ENCODE results near the gene CD84.
"Not testable (repeated sequence)": the region's sequence is repeated elsewhere in the genome, so short reads cannot be mapped to it uniquely, and the experiment has no call there.

CD84 gene

GRCh38 chr1:160567858-160568682, 11.2 kb downstream of the CD84 start:
- DNase-seq = peak; percentile 56 to 74

GRCh38 chr1:160567341-160567740, 12.0 kb downstream of the CD84 start:
- DNase-seq = no peak

DNA sequence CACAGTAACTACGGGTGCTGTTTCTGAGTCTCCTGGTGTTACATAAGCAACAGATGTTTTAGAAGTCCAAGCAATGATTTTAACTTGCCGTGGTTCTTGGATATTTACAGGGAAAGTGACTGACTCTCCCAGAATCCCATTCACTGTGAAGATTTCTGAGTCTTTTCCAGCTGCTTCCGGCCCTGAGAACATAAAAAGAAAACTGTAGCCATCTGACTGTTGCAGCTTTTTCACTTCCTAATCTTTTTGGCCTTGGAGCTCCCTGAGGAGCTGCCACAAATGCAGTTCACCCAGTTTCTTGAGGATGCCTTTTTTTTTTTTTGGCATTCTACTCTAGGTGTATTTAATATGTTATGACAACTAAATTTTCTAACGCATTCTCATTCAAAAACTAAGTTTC, 13.7 kb downstream of the CD84 start:
- no peak for DNase-seq

DNA sequence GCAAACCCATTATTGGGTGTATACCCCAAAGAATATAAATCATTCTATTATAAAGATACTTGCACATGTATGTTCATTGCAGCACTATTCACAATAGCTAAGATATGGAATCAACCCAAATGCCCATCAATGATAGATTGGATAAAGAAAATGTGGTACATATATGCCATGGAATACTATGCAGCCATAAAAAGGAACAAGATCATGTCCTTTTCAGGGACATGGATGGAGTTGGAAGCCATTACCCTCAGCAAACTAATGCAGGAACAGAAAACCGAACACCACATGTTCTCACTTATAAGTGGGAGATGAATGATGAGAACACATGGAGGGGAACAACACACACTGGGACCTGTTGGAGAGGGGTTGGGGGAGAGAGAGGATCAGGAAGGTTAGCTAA, 16.1 kb downstream of the CD84 start:
- DNase-seq = not testable (repeated sequence)

GRCh38 chr1:160562745-160563144, 16.6 kb downstream of the CD84 start:
- DNase-seq = not testable (repeated sequence)

DNA sequence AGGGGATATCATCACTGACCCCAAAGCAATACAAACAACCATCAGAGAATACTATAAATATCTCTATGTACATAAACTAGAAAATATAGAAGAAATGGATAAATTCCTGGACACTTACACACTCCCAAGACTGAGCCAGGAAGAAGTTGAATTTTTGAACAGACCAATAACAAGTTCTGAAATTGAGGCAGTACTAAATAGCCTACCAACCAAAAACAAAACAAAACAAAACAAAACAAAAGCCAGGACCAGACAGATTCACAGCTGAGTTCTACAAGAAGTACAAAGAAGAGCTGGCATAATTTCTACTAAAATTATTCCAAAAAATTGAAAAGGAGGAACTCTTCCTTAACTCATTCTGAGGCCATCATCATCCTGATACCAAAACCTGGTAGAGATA, 18.5 kb downstream of the CD84 start:
- DNase-seq = no peak

GRCh38 chr1:160560045-160560705, 19.1 kb downstream of the CD84 start:
- DNase-seq = no peak

GRCh38 chr1:160559437-160559836, 19.9 kb downstream of the CD84 start:
- DNase-seq = not testable (repeated sequence)

GRCh38 chr1:160558660-160559380, 20.5 kb downstream of the CD84 start:
- DNase-seq = no peak

DNA sequence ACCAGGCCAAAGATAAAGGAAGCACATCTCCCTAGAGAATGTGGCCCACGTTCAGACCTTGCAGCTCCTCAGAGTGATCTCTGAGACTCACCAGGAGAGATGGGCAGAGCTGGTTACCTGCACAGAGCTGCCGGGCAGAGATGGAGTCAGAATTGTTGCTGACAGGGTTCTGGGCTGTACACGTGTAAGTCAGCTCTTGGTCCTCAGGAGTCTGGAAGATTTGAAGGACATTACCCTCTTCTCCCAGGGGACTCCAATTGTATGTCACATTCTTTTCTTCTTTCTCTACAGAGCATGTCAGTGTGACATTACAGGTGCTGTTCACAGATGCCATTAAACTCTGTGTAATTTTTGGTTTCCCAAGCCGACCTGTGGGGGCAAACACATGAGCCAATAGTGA, 25.5 kb downstream of the CD84 start:
- no peak for DNase-seq

- no peak for DNase-seq
Measured at GRCh38 chr1:160552425-160552824, 26.9 kb downstream of the CD84 start.

- DNase-seq = no peak
Measured at GRCh38 chr1:160550572-160551034, 28.7 kb downstream of the CD84 start.

DNA sequence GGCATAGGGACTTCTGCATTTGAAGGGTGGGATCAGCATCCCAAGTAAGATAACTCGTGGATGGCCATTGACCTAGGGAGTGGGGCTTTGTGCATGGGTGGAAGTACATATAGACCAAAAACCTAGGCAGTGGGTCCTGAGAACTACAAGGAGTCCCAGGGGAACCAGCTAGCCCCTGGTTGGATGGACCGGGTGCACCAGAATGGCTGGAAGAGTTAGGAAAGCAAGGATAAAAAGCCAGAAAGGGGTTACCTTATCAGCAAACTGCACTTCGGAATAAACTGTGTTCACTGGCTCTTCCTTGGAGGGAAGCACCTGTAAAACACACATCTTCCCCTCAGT, 29.7 kb downstream of the CD84 start:
- no peak for DNase-seq

GRCh38 chr1:160548960-160549664, 30.2 kb downstream of the CD84 start:
- no peak for DNase-seq

DNA sequence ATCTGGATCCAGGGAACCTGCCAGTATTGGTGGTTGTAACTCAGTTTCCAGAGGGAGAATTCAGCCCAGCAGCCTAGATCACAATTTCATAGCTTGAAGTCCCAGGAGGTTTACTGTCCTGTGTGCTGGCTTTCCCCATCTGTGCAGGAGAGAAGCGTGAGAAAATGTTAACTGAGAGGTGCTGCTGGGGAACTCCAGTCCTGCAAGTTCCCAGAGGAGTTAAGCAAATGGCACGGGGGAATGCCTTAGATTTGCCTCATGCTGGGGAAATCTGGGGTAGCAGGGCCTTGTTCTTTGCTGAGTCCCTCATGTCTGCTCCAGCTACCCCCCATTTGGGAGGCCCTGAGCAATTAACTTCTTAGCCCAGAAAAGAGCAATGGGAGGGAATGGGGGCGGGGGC, 31.1 kb downstream of the CD84 start:
- DNase-seq = peak; percentile 47 to 95

- DNase-seq = peak in 1 of 2 donors; percentile 64
Measured at GRCh38 chr1:160547422-160547821, 31.9 kb downstream of the CD84 start.

- peak; percentile 86 to 98 for DNase-seq
Measured at GRCh38 chr1:160546942-160547341, 32.4 kb downstream of the CD84 start.

- DNase-seq = peak in 1 of 2 donors; percentile 57
Measured at GRCh38 chr1:160544647-160545046, 34.6 kb downstream of the CD84 start.

DNA sequence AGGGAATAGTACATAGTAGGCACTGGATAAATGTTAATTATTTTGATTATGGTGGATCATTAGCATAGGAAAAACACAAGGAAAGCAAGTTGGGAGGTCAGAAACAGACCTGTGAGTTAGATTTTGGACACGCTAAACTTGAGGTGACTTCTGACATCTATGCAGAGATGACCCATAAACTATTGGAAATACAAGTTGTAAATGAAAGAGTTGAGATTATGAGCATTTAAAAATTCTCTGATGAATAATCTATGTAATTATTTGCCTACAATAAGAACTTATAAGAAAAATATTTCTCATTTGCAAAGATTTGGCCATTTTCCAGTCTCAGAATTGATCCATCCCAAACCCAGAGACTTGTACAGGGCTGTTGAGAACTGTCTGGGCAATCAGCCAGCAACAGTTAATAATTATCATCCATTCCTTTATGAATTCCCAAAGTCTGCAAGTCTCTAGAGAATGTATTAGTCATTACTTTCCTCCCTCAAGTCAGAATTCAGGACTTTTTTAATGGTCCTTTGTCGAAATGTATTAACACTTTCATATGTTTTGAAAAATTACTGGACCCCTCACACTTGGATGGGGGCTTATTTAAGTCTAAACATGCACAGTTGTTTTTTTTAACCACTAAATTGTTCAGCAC, 36.9 kb downstream of the CD84 start:
- DNase-seq = no peak

DNA sequence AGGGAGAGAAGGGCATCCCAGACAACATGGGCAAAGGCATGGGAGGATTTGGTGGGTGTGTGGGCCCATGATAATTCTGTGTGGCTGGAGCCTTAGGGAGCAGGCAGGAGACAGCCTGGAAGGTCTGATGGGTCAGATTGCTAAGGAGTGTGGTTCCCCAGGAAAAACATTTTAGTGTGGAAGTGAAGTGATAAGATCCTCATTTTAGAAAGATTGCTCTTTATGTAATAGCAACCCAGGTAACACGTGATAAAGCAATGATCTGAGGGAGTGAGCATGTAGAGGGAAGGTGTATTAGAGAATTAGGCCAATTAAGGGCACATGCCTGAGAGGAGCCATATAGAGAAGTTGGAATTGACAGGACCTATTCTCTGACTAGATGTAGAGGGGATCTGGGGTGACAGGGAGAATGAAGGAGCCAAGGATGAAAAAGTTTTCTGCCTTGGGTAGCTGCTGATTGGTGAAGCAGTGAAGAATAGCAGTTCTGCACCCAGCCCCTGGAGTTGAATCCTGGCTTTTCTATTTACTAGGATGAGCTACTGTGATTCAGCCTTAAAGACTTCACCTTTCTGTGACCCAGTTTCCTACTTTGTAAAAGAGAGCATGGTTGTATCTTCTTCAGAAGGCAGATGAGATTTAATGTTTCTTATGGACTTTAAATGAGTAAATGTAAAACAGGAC, 37.5 kb downstream of the CD84 start:
- DNase-seq = peak in 1 of 2 donors; percentile 57

DNA sequence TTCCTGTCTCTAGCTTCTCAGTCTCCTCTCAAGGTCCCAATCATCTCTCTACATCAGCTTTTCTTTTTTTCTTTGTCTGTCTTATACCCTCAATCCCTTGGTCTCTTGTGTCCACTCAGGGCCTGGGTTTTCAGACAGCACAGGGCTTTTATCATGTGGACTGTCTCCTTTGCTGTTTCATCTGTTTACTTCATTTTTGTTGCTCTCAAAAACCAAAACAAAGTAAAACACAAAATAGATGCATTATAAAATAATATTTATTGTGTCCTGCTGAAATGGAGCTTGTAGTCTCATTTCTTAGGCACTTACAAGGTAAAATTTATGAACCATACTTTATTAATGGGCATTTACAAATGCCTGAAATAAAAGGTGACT, 38.5 kb downstream of the CD84 start:
- DNase-seq = no peak

All from inflammatory macrophage treated with lipopolysaccharide for 1 hour (primary cell).